AG08396 (cell line): Measurements from ENCODE around the gene MCU.
"Not testable (repeated sequence)": the region's sequence is repeated elsewhere in the genome, so short reads cannot be mapped to it uniquely, and the experiment has no call there.

ENCODE experiments used
- DNase-seq: peaks from one replicate; pipeline ENCODE4 v3.0.0; 2012; ENCODE audit warnings: low spot score, mixed read lengths

Gene MCU, protein sequence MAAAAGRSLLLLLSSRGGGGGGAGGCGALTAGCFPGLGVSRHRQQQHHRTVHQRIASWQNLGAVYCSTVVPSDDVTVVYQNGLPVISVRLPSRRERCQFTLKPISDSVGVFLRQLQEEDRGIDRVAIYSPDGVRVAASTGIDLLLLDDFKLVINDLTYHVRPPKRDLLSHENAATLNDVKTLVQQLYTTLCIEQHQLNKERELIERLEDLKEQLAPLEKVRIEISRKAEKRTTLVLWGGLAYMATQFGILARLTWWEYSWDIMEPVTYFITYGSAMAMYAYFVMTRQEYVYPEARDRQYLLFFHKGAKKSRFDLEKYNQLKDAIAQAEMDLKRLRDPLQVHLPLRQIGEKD

DNA sequence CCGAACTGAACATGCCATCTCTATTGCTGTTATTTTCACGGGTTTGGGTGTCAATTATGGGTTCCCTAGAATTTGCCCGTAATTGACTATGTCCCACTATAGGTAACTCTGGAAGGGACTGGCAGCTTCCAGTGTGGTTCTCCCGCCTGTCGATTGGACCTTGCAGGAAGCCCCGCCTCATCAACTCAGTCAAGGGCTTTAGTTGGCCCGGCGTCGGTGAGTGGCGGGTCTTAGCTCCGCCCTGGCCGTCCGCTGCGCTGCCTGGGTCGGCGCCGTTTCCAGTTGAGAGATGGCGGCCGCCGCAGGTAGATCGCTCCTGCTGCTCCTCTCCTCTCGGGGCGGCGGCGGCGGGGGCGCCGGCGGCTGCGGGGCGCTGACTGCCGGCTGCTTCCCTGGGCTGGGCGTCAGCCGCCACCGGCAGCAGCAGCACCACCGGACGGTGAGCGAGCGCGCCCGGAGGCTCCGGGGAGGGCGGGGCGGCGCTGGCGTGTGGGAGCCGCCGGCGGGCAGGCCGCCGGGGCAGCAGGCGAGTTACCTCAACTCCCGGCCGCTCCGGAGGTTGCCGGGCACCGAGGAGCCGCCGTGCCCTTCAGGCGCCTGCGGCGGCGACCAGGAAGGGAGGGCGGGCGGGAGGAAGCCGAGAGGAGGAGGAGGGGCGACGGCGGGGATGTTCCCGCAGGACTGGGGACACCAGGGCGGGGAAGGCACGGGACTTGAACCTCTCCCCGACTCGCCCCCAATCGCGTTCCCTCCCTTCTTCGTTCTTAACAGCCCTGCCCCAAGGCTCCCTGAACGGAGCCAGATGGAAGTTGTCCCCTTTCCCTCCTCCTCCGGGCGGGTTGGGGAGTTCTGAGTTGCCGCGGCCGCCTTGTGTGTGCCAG is at the start of gene MCU:
Gene MCU, plus strand, starts transcription at position 281 of the 881 bp plus-strand sequence. Its CDS starts 9 bp downstream, at position 290.
- peak; percentile 92 for DNase-seq

DNA sequence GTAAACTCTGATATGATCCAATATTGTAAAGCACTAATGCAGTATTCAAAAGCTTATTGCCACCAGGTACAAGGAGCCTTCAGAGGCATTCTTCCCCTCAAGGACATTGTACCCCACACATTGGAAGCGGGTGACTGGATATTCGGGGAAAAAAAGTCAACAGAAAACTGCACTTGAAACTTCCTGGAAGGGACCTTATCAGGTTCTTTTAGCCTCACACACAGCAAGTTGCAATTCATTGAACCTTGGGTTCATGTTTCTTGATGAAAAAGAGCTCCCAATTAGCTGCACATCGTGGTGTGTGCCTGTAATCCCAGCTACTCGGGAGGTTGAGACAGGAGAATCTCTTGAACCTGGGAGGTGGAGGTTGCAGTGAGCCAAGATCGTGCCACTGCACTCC is 49.6 kb upstream of the MCU start:
- DNase-seq, result no peak

DNA sequence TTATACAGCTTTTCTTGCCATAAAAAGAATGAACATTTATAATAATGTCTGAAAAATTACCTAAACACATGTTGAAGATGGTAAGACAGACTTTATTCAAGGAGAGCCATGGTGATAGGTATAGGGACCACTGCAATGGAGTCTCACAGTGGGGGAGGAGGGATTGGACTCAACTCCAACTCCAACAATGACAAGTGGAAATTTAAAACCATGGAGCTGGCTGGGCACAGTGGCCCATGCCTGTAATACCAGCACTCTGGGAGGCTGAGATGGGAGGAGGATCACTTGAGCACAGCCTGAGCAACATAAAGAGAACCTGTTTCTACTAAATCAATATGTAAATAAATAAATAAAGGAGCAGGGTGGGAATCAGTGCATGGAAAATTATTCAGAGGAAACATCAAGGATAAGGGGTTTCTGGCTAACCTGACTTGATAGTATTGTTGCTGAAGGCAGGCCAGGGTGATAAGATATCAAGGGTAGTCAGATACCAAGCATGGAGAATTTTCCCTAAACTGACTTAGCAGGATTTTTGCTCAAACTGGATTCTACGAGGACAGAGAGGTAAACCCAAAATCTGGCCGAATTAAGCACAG is 46.6 kb upstream of the MCU start:
- no peak for DNase-seq

DNA sequence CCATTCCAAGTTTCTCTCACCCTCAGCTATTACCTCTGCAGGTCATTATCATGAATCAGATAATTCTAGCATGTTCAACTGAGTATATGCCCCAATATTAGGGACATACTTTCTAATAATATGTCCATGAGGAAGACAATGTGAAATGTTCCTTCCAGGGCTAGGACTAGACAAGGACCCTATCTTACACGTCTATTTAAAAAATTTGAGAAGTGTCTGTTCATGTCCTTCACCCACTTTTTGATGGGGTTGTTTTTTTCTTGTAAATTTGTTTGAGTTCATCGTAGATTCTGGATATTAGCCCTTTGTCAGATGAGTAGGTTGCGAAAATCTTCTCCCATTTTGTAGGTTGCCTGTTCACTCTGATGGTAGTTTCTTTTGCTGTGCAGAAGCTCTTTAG is 45.0 kb upstream of the MCU start:
- not testable (repeated sequence) for DNase-seq

DNA sequence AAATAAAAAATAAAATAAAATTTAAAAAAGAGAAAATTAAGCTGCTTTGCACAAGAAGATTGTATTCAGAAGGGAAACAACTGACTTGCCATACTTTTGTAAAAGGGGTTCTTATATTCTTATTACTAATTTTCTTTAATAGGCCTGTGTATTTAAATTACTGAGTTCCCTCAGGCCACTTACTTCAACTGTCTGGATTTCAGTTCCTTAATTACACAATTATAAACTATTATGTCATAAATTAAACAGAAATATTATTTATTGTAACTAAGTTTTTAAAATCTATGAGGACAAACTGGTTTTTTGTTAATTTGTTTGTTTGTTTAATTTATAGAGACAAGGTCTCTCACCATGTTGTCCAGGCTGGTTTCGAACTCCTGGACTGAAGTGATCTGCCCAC is 43.6 kb upstream of the MCU start:
- no peak for DNase-seq

DNA sequence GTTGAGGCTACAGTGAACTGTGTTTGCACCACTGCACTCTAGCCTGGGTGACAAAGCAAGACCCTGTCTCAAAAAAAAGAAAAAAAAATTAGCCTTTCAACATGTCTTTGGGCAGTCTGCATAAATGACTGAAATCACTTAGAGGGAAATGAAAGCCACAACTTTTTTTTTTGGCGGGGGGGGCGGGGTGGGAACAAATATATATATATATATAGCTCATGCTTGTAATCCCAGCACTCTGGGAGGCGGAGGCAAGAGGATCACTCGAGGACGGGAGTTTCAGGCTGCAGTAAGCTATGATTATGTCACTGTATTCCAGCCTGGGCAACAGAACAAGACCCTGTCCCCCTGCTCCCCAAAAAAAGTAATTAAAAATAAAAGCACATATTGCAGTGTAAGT is 42.7 kb upstream of the MCU start:
- DNase-seq, result no peak

DNA sequence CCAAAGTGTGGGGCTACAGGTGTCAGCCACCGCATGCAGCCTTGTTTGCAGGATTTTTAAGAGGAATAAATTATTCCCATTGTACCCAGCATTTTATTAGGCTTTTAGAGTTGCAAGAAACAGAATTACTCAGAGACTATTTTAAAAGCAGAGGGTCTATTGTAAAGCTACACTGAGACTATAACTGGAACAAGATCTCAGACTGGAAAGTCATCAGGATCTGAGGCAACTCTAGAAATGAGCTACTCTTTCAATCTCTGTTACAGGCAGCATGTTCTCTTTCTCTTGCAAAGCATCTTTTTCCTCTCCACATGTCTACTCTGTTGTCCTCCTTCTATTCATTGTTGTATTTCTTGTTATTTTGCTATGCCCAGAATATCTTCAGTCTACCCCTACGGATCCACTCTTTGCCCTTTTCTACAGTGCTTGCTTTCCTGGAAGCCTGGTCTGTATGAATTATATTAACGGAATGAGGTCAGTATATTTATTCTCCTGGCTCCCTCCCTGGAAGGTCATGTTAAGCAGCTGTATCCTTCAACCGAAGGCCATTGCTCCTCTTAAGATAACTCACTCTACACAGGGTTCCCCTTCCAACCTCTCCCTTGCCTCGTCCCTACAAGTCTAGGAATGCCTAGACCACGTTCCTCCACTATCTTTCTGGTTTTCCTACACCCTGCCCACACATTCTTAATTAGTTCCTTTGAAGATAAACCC is 38.4 kb upstream of the MCU start:
- no peak for DNase-seq

DNA sequence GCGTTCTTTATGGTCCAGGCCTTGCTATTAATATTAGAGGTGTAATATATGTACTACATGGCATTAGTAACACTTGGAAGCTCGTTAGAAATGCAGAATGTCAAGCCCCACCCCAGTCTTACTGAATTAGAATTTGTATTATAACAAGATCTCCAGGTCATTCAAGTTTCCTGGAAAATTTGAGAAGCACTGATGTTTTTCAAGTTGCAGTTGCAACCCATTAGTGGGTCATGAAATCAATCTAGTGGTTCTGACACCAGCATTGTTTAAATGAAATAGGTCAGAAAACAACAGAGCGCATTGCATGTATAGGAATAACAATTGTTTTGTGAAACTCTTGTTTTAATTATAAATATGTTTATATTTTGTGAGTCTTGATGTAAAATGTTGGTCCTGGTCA is 37.2 kb upstream of the MCU start:
- no peak for DNase-seq

DNA sequence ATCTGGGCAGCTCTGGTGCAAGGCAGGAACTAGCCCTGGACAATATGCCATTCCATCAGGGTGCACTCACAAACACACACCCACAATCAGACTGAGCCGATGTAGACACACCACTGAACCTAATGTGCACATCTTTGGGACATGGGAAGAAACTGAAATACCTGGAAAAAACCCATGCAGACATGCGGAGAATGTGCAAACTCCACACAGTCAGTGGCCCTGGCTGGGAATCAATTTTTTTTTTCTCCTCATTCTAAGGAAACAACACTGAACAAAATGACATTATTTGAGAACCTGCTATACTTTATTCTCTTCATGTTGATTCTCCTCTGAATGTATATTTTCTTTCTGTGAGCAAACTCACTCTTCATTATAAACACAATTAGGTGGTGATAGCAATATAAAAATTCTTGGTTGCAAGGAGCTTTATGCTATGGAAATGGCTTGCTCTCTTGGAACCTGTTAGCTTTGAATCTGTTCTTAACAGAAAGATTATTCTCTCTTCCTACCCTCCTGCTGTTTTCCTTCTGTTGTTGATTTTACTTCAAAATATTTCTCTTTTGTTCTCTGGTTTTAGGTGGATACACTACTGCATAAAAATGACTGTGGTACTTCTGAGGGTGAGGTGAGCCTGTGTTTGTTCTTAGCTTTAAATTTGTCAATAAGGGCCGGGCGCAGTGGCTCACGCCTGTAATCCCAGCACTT is 33.1 kb upstream of the MCU start:
- no peak for DNase-seq

DNA sequence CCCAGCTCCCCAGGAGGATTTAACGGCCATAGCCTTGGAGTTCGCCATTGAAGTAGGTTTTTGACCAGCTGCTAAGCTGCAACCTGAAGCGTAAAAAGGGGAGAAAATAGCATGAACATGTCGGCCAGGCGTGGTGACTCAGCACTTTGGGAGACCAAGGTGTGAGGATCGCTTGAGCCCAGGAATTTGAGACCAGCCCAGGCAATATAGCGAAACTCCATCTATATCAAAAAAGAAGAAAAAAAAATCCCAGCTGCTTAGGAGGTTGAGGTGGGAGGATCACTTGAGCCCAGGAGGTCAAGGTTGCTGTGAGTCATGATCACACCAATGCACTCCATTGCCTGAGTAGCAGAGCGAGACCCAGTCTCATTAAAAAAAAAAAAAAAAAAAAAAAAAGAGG is 32.2 kb upstream of the MCU start:
- DNase-seq, result no peak

DNA sequence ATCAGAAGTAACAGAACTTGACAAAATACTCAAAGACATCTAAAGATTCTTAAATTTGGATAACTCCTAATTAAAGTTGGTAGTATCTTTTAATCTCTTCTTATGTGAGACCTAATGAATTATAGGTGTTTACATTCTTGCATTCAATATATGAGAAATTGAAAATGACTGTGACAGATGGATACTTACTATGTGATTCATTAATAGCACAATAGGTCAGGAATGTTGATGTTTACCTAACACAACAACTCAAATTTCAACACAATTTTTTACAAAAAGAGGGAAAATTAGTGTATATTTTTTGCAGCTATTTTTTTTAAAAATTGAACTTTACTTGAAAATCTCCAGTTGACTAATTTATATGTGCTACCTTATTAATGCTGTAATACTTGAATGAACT is 31.7 kb upstream of the MCU start:
- DNase-seq, result no peak

DNA sequence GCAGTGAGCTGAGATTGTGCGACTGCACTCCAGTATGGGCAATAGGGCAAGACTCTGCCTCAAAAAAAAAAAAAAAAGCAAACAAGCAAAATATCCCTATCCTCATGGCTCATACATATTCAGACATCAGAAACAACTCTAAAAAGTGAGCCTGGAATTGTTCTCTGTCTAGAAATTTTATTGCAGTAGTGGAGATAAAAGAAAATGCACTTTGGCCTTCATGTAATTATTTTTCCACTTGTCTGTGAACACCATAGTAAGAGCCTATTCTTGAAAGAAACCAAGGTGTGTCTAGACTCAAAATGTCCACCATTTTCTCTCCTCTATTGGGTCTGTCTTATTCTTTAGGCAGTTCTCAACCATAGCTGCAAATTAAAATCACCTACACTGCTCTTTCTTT is 30.5 kb upstream of the MCU start:
- no peak for DNase-seq

DNA sequence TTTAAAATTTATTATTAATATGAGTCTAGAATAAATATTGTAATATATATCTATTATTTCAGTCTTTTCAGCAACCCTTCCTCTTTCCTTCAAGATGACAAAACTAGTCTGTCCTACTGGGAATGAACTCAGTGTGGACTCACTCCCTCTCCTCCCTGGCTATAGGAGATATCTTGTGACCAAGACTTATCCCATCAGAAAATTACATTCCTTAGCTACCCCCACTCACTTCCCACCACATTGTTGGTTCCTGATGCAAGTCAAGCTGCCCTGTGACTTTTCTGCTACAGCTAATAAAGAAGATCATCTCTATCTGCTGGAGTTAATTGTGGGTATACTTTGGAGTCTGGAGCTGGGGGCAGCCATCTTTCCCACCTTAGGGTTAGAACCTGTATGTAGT is 28.0 kb upstream of the MCU start:
- DNase-seq, result no peak

DNA sequence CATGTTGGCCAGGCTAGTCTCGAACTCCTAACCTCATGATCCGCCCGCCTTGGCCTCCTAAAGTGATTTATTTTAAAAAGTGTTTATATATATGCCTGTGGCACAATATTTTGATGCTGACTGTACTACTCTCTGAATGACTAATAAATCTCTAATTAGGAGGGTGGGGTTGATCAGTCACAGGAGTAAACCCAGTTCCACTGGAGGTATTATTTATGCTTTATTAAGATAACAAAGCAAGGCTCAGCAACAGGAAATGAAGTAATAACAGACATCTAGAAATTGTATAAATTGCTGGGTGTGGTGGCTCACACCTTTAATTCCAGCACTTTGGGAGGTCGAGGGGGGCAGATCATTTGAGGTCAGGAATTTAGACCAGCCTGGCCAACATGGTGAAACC is 26.0 kb upstream of the MCU start:
- peak; percentile 47 for DNase-seq

DNA sequence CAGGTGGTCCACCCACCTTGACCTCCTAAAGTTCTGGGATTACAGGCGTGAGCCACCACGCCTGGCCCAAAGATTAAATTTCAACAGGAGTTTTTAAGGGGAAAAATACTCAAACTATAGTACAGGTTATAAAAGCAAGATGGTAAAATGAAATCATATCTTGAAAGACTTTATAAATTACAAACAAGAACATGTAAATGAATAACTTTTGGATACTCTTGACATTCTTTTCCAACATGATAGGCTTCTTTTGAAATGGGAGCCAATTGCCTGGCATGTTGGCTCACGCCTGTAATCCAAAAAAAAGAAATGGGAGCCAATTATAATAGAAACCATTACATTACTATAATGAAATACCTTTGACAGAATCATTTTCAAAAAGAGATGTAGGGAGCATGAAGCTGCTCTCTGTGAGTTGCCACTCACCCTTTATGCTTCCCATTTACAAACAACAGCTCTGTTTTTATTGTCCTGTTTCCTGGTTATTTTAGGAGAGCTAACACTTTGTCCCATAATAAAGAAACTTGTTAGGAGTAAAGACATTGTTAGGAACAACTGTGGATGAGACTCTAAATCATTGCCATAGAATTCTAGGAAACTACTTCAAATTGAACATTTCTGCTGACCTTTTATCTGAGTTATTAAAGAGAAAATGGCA is 24.6 kb upstream of the MCU start:
- DNase-seq, result no peak

DNA sequence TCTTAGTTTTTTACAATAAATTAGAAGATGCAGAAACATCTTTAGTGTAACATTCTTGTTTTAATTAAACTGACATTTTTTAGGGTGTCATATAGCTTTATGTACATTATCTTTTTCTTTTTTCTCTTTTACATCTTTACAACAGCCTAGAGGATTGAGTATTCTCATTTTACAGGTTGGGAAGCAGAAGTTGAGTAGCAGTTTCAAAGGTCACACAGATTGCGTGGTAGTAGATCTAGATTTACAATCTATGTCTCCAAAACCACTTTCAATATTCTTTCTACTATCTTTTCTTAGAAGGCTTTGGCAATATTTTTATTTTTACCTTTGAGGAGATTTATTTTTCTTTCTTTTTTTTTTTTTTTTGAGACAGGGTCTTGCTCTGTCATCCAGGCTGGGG is 18.7 kb upstream of the MCU start:
- no peak for DNase-seq

DNA sequence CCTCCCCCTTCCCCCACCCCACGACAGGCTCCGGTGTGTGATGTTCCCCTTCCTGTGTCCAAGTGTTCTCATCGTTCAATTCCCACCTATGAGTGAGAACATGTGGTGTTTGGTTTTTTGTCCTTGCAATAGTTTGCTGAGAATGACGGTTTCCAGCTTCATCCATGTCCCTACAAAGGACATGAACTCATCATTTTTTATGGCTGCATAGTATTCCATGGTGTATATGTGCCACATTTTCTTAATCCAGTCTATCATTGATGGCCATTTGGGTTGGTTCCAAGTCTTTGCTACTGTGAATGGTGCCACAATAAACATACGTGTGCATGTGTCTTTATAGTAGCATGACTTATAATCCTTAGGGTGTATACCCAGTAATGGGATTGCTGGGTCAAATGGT is 17.8 kb upstream of the MCU start:
- DNase-seq, result not testable (repeated sequence)

DNA sequence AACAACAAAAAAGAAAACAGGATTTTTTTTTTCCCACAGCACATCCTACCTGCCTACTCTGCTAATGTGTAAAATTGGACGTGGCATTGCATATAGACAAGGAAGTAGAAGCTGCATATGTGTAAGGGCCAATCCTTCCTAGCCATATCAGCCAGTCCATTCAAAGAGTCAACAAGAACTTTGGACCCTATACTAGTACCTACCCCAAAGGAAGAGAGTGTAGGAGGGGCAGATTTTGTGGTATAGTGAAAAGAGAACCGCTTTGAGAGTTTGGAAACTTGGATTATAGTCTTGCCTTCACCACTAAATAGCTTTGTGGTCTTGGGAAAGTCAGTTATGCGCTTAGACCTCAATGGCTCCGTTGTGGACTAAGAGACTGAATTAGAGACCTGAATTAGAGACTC is 12.1 kb upstream of the MCU start:
- DNase-seq, result no peak

DNA sequence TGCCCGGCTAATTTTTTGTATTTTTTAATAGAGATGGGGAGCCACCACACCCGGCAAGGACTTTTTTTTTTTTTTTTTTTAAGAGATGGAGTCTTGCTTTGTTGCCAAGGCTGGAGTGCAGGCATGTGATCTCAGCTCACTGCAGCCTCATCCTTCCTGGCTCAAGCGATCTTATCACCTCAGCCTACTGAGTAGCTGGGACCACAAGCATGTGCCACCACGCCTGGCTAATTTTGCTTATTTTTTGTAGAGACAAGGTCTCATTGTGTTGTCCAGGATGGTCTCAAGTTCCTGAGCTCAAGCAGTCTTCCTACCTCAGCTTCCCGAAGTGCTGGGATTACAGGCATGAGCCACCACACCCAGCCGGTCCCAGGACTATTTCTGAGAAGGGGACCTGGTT is 9.3 kb upstream of the MCU start:
- no peak for DNase-seq

DNA sequence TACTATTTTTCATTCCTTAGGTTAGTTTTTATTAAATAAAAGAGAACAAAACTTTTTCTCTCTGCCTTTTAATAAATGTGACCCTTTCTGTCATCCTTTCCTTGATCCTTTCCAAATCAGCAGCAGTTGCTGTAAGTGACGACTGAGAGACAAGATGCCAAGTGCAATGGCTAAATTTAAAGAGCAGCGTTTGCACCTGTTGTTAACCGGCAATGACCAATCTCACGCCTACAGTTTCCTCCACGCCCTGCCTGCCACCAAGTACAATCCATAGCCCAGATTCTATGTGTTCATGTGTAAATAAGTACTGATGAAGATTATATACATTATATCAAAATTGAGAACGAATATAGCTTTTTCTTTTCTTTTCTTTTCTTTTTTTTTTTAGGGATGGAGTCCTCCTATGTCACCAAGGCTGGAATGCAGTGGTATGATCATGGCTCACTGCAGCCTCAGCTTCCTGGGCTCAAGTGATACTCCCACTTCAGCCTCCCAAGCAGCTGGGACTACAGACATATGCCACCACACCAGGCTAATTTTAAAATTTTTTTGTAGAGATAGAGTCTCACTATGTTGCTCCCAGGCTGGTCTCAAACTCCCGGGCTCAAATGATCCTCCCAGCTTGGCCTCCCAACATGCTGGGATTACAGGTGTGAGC is 6.5 kb upstream of the MCU start:
- DNase-seq, result no peak

DNA sequence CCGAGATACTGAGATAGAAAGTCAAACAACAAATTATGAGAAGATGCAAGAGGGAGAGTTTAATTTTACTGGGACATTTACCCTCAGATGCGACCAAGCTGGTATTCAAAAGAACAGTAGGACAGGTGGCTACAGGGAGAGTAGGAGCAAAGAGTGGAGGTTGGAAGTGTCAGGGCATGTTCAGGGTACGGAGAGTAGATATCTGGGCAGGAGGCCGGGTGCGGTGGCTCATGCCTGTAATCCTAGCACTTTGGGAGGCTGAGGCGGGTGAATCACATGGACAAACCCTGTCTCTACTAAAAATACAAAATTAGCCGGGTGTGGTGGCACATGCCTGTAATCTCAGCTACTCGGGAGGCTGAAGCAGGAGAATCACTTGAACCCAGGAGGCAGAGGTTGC is 5.5 kb upstream of the MCU start:
- not testable (repeated sequence) for DNase-seq
